ENCODE data around the gene BRINP1.

The BRINP1 gene

DNA sequence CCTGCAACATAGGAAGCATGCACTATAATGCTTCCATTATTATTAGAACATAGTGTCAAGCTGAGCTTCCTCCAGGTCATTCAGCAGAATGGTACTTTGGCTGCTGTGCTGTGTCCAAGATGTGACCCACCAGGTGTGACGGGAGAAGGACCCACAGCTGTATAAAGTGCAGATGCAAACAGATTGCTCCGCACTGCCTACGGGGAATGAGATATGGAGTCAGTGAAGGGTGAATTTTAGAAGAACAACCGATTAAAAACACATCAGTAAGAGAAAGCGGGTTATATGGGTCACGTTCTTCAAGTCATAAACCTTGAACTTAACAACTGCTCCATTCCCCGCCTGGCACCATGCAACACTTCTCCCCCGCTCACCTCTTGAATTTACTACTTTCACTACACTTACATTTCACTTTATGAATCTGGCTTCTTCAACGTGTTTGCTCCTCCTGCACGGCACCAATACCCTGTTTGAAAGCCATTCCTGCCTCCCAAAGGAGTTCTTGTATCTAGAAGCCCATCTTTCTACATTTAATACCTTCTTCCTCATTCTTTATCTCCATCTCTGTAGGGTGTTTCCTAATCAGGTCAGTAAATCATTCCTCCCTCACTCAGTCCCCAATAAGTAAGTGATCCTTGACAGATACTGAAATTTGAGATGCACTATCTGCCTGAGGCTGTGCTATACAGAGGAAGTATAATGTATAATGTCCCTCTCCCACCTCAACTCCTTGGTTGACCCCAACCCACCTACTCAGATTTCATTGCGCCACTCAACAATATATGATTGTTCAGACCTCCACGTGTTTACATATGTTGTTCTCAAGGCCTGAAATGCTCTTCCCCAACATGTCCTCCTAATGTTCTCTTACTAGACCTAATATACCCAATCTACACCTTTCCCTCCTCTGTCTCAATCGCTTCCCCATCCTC, 25.9 kb downstream of the BRINP1 start:
- peak; percentile 37 for DNase-seq

DNA sequence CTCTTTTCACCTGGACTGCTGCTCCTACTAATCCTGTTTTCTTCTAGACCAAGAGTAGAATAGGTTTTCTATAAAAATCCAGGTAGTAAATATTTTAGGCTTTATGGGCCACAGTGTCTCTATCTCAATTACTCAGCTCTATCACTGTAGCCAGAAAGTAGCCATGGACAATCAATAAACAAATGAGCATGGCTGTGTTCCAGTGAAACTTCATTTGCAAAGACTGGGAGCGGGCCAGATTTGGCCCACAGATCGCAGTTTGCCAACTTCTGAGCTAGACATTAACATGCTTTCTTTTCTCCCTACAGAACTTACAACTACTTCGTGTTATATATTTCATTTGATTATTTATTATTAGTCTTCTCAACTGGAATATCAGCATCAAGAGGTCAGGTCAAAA, 30.2 kb downstream of the BRINP1 start:
- DNase-seq = no peak

DNA sequence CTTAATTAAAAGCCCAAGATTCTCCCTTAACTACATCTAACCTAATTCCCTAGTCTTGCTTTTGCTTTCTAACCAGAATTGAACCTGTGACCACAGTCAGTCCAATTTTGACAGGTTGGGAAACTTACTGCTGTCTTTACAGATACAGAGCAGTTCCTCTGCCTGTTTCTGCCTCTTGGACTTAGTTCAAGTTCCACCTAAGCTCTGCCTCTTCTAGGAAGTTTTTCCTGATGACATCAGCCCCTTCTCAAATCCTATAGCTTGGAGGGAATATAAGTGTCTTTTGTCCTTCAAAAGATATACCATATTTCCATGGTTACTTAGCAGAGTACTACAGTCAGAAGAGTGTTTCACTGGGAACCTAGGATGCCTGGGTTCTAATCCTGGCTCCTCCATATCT, 31.7 kb downstream of the BRINP1 start:
- no peak for DNase-seq

DNA sequence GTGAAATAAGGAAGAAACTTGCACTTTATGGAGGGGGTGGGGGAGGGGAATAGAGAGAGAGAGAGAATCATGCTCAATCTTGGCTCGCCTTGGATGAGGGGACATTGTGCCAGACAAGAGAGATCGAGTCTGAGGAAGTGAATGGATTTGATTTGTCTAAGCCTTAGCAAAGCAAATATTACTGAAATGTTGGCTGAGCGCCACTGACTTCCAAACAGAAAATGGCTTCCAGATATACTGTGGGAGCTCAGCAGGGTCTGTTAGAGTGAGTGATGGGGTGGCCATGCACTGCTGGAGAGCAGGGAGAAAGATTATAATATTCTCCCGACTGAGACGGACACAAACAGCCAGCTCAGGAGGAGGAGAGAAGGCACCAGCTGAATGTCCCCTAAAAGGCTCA, 34.5 kb downstream of the BRINP1 start:
- no peak for DNase-seq

DNA sequence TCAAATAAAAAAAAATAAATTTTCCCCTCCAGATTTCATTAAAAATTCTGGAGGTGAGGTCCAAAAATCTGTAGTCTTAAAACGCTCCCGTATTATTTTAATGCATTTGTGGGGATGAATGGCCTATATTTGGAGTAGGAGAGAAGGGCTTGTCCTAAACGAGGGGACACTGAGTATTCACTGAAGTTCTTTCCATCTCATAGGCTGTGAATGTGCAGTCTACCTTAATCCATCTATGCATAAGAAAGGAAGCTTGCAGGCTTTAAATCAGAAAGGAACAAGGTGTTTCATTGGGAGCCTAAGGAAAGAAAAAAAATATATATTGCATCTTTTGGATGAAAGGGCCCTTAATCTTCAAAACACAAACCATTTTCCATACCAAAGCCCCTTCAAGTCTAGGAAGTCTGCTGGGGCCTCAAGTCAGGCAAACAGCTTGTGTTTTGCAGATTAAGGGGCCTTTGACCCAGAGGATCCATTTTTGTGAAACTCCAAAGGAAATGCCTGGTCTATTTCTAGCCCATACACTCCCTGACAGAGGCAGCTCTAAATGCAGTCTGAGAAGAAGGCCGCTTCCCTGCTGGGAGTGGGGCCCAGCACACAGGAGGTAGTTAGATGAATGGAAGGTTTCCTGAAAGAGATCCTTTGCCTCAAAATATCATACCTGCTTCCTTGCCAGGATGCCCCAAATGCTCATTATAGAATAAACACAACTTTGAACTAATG, 35.6 kb downstream of the BRINP1 start:
- peak; percentile 7 for DNase-seq

DNA sequence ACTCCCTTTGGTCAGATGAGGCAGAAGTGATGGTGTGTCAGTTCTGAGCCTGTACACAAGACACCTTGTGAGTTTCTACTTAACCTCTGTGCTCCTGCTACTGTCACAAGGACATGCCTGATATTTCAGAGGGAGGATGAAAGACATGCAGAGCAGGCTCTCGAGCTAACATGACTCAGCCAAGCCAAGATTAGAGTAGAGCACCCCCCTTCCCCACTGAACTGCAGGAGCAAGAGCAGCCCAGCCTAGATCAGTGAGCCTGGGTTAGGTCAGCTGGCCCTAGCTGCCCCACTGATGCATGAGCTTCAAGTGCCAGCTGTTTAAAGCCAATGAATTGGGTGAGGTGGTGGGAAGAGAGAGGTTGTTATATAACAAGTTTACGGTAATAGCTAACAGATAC, 36.7 kb downstream of the BRINP1 start:
- DNase-seq = no peak

DNA sequence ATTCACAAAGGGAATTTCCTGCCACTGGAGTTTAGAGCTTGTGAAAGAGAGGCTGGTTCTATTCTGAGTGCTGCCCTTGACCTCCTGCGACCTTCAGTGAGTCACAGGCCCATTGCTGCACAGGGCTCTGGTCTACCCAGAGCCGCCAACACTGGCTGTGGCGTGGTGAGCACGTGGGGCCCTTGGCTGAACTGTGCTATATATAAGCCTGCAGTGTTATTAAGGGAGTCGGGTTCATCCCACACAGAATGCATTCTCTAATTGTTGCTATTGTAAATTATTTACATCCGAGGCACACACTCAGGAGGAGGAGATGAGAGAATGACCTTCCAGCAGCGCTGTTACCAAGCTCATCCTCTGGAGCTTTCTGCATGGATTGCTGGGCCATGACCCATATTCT, 47.1 kb downstream of the BRINP1 start:
- DNase-seq = no peak

DNA sequence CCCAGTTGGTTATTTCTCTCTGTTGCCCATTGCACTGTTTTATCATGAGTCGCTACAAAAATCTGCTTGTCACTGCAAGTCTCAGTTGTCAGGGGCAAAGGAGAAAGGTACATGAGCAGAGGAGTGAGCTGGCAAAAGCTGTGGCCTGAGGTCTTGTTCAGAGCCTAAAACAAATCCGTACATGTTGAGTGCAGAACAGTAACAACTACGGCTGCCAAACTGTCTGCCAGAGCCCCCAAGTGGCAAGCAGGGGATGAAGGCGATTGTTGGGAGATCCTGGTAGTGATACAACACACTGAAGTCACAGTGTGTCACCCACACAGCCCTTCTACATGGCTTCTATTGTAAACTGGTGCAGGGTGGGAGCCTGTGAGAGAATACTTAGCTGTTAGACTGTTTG, 50.9 kb downstream of the BRINP1 start:
- peak; percentile 4 for DNase-seq

DNA sequence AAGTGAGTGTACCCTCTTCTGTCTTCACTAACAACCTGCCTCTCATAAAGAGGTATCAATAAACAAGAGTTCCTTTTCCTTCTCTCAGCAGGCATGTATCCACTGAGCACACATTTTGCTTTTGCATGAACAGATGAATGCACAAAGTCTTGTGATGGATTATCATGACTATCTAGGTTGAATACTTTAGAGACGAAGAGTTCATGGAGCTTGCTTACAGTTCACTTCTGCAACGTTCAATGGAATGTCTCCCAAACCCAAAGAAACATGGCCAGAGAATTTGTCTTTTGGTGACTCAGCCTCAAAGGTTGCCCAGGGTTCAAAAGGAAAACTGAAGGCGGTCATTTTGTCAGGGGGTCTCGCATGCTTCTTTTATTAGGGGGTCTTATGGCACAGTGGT, 55.4 kb downstream of the BRINP1 start:
- DNase-seq = no peak

DNA sequence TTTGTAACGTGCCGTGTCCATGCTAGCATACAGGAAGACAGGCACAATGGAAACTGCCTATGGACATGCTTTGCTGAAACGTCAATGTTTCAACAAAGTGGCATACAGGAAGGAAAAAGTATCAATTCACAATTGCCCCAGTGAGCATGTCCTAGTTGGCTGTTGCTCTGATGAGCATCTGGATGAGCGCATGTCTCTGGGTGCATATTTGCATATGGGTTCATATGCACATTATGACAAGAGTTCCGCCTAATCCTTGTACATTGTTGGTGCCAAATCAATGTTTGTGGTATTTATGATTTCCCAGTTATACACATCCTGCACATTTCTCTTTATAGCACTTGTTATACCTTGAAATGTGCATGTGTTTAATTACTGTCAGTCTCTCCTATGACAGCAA, 58.5 kb downstream of the BRINP1 start:
- no peak for DNase-seq

DNA sequence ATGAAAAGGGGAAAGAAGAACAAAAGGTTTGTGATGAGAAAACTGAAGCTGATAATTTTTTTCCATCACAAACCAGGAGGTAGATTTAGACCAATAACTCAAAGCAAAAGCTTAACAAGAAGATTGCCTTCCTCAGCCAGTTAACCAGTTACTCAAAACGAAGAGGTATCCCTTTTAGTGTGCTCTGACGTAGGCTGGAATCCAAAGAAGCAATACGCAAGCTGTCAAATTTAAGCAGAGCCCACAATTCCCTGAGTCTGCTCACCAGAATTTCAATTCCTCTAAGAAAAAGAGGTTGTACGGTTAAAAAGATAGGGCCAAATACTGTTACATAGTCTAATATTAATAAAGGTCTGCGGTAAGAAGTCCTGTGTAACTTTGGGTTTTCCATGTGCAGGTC, 61.8 kb downstream of the BRINP1 start:
- no peak for DNase-seq

DNA sequence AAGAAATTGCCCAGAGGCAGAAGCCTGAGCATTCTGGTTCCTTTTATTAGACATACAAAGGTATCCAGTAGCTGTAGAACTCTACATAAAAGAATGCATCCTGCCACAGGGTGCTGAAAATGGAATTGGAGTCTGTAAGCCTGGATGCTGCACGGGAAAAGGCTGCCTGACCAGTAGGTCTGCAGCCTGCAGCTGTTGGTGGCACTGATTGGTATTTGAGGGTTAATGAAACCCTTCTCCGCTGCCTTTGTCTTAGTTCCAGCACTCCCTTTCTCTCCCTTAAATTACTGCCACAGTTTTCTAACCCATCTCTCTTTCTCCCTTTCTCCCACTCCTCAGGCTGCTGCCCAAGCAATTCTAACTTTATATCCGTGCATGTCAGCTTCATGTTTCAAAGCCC, 64.7 kb downstream of the BRINP1 start:
- no peak for DNase-seq

DNA sequence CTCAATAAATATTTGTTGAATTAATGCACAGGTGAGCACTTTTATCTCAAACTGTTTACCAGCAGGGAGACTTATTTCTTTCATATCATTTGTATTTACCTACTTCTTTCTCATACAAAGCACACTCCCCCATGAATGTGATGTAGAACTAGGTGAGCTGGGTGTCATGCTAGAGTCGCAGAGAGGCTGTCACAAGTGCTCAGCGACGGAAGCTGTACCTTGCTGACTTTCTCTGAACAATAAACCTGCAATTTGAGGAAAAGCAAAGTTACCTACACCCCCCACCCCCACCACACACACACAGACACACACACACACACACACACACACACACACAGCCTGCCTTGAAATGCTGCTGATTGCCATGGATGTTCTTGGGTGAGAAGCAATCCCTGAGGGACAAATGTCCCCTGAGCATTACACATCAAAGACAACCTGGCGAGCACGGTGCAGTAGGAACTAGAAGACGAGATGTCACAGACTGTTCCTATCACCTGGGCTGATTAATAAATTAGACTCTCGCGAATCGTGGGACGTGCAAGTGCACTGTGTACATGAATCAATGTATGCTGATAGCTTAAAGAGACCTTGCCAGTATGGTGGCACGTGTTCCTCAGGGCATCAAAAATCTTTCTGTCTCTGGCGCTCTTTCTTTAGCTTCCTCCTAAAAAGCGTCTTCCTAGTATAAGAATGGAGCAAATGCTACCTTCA, 66.1 kb downstream of the BRINP1 start:
- DNase-seq = no peak

DNA sequence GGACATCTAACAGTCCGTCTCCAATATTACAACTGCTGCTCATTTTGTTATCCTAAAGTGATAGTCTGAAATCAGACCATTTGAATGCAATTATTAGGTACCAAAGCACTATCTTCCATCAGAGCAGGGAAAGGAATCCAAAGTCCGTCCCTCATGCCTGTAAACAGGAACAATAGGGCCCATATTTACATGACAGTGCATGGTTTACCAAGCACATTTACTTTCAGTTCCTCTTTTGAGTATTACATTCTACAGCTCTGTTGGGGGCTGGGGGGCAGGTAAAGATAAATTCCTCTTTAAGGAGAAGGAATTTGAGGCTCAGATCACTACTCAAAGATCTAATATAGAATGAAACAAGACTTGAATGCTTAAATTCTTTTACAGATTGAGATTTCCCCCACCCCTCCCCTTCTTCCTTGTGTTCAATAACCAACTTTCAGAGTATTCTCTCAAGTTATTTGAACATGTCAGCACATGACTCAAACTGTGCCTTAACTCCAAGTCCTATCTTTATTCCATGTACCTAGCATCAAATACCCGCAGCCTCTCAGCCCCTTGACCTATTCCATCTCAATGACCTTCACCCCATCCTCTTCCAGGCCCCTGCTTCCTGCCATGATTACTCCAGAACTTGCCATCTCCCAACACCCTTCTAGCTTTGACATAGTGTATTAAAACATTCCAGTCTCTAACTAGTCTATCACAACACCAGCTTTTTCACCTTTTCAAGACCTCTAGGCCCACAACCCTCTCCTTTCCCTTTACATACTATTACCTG, 71.0 kb downstream of the BRINP1 start:
- DNase-seq = no peak

DNA sequence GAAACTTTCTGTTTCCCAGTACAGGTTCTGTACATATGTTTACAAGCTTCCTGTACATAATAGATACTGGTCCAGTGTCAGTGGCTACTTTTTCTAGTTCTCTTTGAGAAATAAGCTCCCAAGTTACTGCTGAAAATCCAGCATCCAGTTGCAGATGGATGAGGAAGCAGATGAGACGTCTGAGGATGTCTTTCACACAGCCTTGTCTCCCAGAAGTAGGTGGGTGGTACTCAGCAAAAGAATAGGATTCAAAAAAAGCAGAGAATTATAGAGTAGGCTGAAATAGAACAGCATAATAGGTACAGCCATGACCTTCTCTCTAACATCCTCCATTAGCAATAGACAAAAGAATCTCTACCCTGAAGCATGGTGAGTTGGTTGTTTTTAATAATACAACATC, 77.7 kb downstream of the BRINP1 start:
- DNase-seq = no peak

DNA sequence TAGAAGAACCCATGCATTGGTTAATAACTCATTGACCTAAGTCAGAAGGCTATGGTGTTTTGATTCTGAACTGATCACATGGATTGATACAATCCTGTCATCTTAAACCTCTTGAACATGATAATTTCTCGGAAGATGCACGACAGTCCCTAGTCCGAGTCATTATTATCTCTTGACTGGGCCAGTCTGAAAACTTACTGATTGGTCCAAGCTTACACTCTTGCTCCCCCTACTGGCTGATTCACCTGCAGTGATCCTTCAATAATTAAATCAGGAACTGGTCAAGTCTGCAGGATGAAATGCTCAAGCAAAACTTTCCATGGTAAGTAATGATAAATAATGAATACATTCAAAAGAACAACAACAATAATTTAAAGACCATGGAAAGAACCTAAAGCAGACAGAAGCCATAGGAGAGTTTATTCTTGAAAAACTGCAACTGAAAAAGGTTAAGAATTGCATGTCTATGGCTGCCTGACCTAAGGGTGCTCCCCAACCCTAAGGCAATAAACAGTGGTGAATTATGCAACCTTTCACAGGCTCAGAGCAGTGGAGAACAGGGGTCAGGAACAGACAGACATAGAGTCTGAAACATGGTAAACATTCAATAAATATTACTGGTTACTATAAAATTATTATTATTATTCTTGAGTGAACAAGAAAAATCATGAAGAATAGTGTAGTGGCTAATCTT, 79.3 kb downstream of the BRINP1 start:
- peak; percentile 82 for DNase-seq

DNA sequence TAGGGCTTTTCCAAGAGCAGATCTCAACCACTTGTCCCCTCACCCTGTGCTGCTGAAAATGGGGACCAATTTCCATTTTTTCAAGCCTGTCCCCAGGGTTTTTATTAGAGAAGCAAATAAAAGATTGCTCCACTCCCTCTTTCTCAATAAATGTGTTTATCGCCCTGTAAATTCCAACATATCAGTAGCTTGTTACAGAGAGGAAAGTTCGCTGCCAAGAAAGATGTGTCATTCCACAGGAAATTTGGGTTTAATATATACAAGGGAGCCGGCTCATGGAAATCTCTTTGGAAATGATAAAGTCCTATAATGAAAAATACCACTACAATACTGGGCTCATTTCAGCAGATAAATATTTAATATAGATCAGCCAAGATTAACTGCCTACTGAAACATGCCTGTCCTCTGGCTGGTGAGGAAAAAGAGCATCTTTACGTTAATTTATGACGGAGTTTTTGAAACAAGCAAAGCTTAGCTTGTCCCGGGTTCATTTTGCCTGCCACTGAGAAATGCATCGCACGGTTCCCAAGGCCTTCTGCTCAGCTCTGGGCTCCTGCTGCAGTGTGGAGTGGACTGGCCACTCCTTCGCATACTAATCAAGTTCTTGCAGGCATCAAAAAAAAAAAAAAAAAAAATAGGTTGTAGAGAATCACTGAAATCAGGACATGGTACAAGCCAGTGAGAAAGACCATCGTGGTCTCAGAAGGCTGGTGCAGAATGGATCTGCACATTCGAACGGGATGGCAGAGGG, 84.5 kb downstream of the BRINP1 start:
- DNase-seq = no peak

DNA sequence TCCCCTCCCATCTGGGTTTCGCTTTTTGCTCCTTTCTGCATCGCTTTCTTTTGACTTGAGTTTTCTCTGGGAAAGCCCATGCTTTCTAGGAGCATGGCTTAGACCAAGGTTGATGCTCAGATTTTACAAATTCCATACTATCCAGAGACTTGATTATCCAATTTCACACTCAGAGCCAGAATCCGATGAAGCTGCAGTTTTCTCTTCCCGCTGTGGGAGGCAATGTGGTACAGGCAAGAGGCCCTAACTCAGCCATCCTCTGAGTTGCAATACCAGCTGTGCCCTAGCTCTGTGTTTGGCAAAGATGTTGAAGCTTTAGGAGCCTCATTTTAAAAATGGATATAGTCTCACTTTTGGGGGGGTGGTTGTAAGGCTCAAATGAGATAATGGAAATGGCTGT, 85.1 kb downstream of the BRINP1 start:
- peak; percentile 44 for DNase-seq

DNA sequence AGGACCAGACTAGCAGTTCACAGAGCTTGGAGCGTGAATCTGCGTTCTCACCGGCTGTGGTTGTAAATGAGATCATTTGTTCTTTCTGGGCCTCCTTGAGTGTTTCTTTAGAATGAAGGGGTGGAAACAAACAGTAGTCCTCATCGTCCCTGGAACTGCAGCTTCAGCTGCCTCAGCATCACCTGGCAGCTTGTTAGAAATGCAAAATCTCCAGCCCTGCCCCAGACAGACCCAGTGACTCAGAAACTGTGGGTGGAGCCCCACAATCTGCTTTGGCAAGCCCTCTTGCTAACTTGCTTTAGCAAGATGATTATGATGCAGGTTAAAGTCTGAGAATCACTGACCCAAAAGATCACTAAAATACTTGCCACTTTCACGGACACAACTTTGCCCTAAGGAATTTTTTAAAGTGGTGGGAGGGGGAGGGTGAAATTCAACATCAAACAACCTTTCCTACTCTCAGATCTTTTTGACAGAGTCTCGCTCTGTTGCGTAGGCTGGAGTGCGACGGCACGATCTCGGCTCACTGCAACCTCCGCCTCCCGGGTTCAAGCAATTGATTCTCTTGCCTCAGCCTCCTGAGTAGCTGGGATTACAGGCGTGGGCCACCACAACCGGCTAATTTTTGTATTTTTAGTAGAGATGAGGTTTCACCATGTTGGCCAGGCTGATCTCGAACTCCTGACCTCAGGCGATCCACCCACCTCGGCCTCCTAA, 86.0 kb downstream of the BRINP1 start:
- DNase-seq = no peak

DNA sequence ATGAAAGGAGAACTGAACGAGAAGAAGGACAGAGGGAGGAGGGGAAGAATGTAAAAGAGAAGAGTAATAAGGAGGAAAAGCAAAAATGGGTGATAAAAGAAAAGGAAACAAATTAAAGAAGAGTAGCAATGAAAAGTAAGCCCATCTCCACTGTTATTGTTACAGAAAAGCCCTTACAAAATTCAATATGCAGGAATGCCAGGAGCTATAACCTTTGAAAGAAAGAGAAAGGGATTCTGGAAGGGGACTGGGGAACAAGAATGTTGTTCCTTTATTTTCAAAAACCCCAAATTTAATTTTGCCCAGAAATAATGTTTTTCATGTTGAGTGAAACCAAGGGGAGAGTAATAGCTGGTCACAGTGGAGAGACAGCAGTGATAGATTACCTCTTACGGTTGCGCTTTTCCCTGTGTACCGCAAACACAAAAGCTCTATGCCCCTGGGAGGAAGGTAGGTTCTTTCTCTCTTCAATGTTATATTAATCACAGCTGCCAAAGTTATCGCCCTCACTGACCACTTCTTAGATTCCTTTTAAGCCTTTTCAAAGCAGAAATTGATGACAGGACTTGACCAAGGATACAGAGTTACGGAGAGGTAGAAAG, 86.7 kb downstream of the BRINP1 start:
- DNase-seq = no peak

Data from NCI-H82 (cell line).